PC-9 (cell line): Measurements from ENCODE around the gene RBM33. TPM values are rescaled to one million over a fixed set of nuclear protein-coding genes. Genes with fewer than 3 reads are reported as not detected.

Source experiments
- BruUV-seq: library from RNA; stranded (reverse); fragments of 400-500 nt; replicated peaks from 2 replicates; lab custom pipeline; 2021; lab: Mats Ljungman, UMichigan
- CTCF ChIA-PET: fragments of 300-600 bp; sonication (Branson Sonifier 250); formaldehyde crosslinking; loops from one replicate; lab custom pipeline; 2022; ENCODE audit warnings: antibody characterized with exemption; lab: Charles Lee
- POLR2A ChIA-PET: fragments of 300-600 bp; sonication (Branson Sonifier 250); formaldehyde crosslinking; loops from one replicate; lab custom pipeline; 2022; ENCODE audit warnings: antibody characterized with exemption; ENCODE audit not compliant: unreplicated experiment; lab: Charles Lee
- DNase-seq, 2 experiments: peaks; one replicate each; pipeline versions ENCODE4 v3.0.0 to v3.0.0-alpha.2; 2015 to 2022; ENCODE audit warnings: mixed read lengths in 1 of 2
- H2AFZ ChIP-seq: fragments of 200-600 bp; sonication (generic); 2 replicates; pipeline ENCODE4 v1.8.1; 2017; ENCODE audit warnings: antibody characterized with exemption
- H3F3A ChIP-seq: fragments of 200-600 bp; sonication (generic); 2 replicates; pipeline ENCODE4 v1.8.1; 2017; ENCODE audit warnings: antibody characterized with exemption, mild to moderate bottlenecking, low read depth; ENCODE audit not compliant: insufficient read depth
- H3K27ac ChIP-seq: fragments of 200-600 bp; sonication (generic); 2 replicates; pipeline ENCODE4 v1.6.1; 2016; ENCODE audit warnings: mixed run types
- H3K27me3 ChIP-seq: fragments of 200-600 bp; sonication (generic); 2 replicates; pipeline ENCODE4 v1.6.1; 2016; ENCODE audit warnings: low read depth, mixed run types; ENCODE audit not compliant: insufficient read depth
- H3K36me3 ChIP-seq: fragments of 200-600 bp; sonication (generic); 2 replicates; pipeline ENCODE4 v1.6.1; 2016; ENCODE audit warnings: low read depth, mixed run types
- H3K4me1 ChIP-seq: fragments of 200-600 bp; sonication (generic); replicated peaks from 2 replicates; pipeline ENCODE4 v1.6.1; 2016; ENCODE audit warnings: mixed run types; ENCODE audit not compliant: insufficient read depth
- H3K4me2 ChIP-seq: fragments of 200-600 bp; sonication (generic); 2 replicates; pipeline ENCODE4 v1.6.1; 2017; ENCODE audit warnings: mixed run types
- H3K4me3 ChIP-seq: fragments of 200-600 bp; sonication (generic); 2 replicates; pipeline ENCODE4 v1.6.1; 2016; ENCODE audit warnings: mixed run types
- H3K79me2 ChIP-seq: fragments of 200-600 bp; sonication (generic); 2 replicates; pipeline ENCODE4 v1.6.1; 2017; ENCODE audit warnings: low read depth, mixed run types
- H3K9me2 ChIP-seq: fragments of 200-600 bp; sonication (generic); 2 replicates; pipeline ENCODE4 v1.8.1; 2017; ENCODE audit warnings: mild to moderate bottlenecking; ENCODE audit not compliant: insufficient read depth
- H3K9me3 ChIP-seq: fragments of 200-600 bp; sonication (generic); 2 replicates; pipeline ENCODE4 v1.8.1; 2016; ENCODE audit warnings: low read depth; ENCODE audit not compliant: insufficient read depth
- H4K20me1 ChIP-seq: fragments of 200-600 bp; sonication (generic); 2 replicates; pipeline ENCODE4 v1.8.1; 2017; ENCODE audit not compliant: insufficient read depth
- EZH2 ChIP-seq: fragments of 200-600 bp; sonication (generic); IDR thresholded peaks from 2 replicates; pipeline ENCODE4 v1.8.0; 2017; ENCODE audit warnings: antibody characterized with exemption, low read depth
- intact Hi-C: fragments of 100-400 bp; cut with micrococcal nuclease; formaldehyde crosslinking; loops from one replicate; pipeline ENCODE4 v1.10.0; 2022; ENCODE audit not compliant: unreplicated experiment
- total RNA-seq: library from RNA; stranded (reverse); gene quantifications from 2 replicates; pipeline ENCODE4 v1.2.3, GENCODE V29; 2021
- TF ChIP-seq, protein P1 (sequence below): fragments of 200-600 bp; sonication (generic); conservative IDR thresholded peaks from 2 replicates; pipeline ENCODE4 v1.6.1; 2017; ENCODE audit warnings: mixed run types, antibody characterized with exemption, mild to moderate bottlenecking, moderate library complexity

RBM33 gene
- total RNA-seq, 1 experiment from 2014 or later: 85.7 TPM

DNA sequence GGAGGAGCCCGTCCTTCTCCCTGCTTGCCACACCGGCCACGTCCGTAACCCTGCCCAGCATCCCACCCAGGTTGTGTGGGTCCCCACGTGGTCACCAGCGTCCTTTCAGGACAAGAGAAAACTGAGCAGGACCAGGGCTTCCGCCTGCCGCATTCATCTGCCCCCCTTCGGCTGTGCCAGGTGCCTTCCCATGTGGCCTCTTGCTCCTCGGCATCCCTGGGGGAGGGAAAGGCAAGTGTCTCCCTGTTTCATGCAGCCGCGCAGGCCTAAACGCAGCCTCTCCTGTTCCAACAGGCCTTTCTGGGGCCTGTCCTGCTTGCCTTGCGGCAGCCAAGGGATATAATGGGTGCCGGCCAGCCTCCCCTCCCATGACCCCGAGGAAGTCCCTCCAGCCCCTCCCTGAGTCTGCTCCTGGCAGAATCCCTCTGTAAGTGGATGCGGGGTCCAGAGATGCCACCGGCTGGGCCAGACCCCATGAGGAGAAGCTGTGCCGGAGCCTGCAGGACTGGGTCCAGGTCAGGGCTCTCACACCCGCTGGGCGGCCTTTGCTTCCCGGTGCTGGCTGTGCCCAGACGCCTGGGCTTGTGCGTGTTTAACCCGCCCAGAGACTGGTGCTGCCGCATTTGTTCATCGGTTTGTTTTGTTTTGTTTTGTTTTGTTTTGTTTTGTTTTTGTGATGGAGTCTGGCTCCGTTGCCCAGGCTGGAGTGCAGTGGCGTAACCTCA is 144.7 kb downstream of the RBM33 start:
- H3K36me3 ChIP-seq: no peaks in the 10 kb centered on the region
- H3K4me1 ChIP-seq: no peaks in the 10 kb centered on the region
- H3F3A ChIP-seq: peaks cover 13% of the 10 kb centered on the region; the same call in 1 of the 2 replicates
- no peaks in the 10 kb centered on the region for H3K9me3 ChIP-seq
- no peaks in the 10 kb centered on the region for H4K20me1 ChIP-seq
- CTCF ChIA-PET: no interaction called here
- no peak for DNase-seq
- H3K4me3 ChIP-seq: no peak overlapping the region
- H2AFZ ChIP-seq: no peak overlapping the region
- H3K27me3 ChIP-seq: no peaks in the 10 kb centered on the region
- POLR2A ChIA-PET: no interaction called here
- H3K4me2 ChIP-seq: no peak overlapping the region
- TF ChIP-seq EZH2: no peak
- TF ChIP-seq, protein P1, sequence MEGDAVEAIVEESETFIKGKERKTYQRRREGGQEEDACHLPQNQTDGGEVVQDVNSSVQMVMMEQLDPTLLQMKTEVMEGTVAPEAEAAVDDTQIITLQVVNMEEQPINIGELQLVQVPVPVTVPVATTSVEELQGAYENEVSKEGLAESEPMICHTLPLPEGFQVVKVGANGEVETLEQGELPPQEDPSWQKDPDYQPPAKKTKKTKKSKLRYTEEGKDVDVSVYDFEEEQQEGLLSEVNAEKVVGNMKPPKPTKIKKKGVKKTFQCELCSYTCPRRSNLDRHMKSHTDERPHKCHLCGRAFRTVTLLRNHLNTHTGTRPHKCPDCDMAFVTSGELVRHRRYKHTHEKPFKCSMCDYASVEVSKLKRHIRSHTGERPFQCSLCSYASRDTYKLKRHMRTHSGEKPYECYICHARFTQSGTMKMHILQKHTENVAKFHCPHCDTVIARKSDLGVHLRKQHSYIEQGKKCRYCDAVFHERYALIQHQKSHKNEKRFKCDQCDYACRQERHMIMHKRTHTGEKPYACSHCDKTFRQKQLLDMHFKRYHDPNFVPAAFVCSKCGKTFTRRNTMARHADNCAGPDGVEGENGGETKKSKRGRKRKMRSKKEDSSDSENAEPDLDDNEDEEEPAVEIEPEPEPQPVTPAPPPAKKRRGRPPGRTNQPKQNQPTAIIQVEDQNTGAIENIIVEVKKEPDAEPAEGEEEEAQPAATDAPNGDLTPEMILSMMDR: no peak
- no peaks in the 10 kb centered on the region for H3K79me2 ChIP-seq
- no peaks in the 10 kb centered on the region for H3K9me2 ChIP-seq
- intact Hi-C loops: no loop called here
- BruUV-seq: no TSS peak
- H3K27ac ChIP-seq: no peak overlapping the region

DNA sequence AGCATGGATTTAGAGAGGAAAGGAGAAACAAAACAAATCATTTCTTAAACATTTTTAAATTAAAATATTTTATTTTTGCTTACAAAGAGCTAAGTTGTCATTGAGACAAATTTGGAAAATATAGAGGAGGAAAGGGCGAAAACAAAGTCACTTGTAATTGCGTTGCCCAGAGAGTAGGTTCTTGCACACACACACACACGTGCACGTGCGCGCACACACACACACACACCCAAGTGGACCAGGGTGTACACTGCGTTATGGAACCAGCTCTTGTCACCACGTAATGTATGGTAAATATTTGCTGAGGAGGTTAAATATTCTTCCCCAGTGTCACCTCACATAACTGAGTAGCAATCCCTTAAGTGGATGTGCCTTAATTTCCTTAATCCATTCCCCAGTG is 146.2 kb downstream of the RBM33 start:
- H3K79me2 ChIP-seq: no peaks in the 10 kb centered on the region
- H3K27me3 ChIP-seq: peaks cover 4% of the 10 kb centered on the region; the same call in 1 of the 2 replicates
- no peak overlapping the region for H3K4me3 ChIP-seq
- BruUV-seq: no TSS peak
- H3K4me1 ChIP-seq: no peaks in the 10 kb centered on the region
- H4K20me1 ChIP-seq: no peaks in the 10 kb centered on the region
- no peaks in the 10 kb centered on the region for H3K36me3 ChIP-seq
- ChIA-PET CTCF (no interaction called here), POLR2A (no interaction called here)
- H3K4me2 ChIP-seq: no peak overlapping the region
- peaks cover 11% of the 10 kb centered on the region; the same call in 1 of the 2 replicates for H3F3A ChIP-seq
- TF ChIP-seq EZH2: no peak
- TF ChIP-seq, protein P1: no peak
- no peaks in the 10 kb centered on the region for H3K9me2 ChIP-seq
- H2AFZ ChIP-seq: no peak overlapping the region
- H3K27ac ChIP-seq: no peak overlapping the region
- intact Hi-C loops: no loop called here
- DNase-seq: no peak
- H3K9me3 ChIP-seq: no peaks in the 10 kb centered on the region

DNA sequence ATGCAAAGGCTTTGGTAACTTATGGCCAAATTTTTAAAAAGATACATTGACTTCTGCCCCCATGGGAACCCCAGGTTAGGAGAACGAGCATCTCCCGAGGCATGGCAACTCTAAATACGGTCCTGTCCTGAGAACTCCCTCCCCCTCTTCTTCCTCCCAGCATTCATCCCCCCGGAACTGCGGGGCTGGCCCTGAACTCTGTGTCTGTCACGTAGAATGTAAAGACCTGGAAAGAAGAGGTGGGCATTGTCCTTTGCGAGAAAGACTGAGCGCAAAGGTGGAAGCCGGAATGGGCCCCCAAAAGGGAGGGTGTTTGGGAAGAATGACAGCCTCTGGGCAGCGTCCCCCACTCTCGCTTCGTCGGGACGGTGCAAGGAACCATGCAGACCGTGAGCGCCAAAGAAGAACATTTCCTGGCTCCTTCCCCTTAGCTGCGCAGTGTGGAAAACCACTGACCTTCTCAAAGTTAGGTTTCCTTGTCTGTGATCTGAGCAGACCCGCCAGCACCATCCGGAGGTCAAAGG is 146.8 kb downstream of the RBM33 start:
- no peaks in the 10 kb centered on the region for H3K9me3 ChIP-seq
- peaks cover 5% of the 10 kb centered on the region; the same call in 1 of the 2 replicates for H3F3A ChIP-seq
- no peaks in the 10 kb centered on the region for H3K79me2 ChIP-seq
- H3K36me3 ChIP-seq: no peaks in the 10 kb centered on the region
- H3K27ac ChIP-seq: no peak overlapping the region
- ChIA-PET CTCF (no interaction called here), POLR2A (no interaction called here)
- no peak overlapping the region for H3K4me2 ChIP-seq
- intact Hi-C loops: no loop called here
- no peak for TF ChIP-seq EZH2
- TF ChIP-seq, protein P1: no peak
- H3K4me3 ChIP-seq: no peak overlapping the region
- H3K4me1 ChIP-seq: no peaks in the 10 kb centered on the region
- DNase-seq: no peak
- H3K9me2 ChIP-seq: no peaks in the 10 kb centered on the region
- peaks cover 10% of the 10 kb centered on the region; the same call in 1 of the 2 replicates for H3K27me3 ChIP-seq
- no peak overlapping the region for H2AFZ ChIP-seq
- H4K20me1 ChIP-seq: no peaks in the 10 kb centered on the region
- BruUV-seq: no TSS peak
